NCI-H2107 treated with DMSO at 0.1 percent for 48 hours (cell line): ENCODE measurements around the gene DRC7.
A peak's percentile ranks its signal among the peaks of the same experiment; 100 is the strongest.

ENCODE experiments used
- DNase-seq: peaks from one replicate; lab custom pipeline; 2025; ENCODE audit not compliant: unreplicated experiment; lab: John Stamatoyannopoulos, UW

DRC7 gene, protein sequence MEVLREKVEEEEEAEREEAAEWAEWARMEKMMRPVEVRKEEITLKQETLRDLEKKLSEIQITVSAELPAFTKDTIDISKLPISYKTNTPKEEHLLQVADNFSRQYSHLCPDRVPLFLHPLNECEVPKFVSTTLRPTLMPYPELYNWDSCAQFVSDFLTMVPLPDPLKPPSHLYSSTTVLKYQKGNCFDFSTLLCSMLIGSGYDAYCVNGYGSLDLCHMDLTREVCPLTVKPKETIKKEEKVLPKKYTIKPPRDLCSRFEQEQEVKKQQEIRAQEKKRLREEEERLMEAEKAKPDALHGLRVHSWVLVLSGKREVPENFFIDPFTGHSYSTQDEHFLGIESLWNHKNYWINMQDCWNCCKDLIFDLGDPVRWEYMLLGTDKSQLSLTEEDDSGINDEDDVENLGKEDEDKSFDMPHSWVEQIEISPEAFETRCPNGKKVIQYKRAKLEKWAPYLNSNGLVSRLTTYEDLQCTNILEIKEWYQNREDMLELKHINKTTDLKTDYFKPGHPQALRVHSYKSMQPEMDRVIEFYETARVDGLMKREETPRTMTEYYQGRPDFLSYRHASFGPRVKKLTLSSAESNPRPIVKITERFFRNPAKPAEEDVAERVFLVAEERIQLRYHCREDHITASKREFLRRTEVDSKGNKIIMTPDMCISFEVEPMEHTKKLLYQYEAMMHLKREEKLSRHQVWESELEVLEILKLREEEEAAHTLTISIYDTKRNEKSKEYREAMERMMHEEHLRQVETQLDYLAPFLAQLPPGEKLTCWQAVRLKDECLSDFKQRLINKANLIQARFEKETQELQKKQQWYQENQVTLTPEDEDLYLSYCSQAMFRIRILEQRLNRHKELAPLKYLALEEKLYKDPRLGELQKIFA

DNA sequence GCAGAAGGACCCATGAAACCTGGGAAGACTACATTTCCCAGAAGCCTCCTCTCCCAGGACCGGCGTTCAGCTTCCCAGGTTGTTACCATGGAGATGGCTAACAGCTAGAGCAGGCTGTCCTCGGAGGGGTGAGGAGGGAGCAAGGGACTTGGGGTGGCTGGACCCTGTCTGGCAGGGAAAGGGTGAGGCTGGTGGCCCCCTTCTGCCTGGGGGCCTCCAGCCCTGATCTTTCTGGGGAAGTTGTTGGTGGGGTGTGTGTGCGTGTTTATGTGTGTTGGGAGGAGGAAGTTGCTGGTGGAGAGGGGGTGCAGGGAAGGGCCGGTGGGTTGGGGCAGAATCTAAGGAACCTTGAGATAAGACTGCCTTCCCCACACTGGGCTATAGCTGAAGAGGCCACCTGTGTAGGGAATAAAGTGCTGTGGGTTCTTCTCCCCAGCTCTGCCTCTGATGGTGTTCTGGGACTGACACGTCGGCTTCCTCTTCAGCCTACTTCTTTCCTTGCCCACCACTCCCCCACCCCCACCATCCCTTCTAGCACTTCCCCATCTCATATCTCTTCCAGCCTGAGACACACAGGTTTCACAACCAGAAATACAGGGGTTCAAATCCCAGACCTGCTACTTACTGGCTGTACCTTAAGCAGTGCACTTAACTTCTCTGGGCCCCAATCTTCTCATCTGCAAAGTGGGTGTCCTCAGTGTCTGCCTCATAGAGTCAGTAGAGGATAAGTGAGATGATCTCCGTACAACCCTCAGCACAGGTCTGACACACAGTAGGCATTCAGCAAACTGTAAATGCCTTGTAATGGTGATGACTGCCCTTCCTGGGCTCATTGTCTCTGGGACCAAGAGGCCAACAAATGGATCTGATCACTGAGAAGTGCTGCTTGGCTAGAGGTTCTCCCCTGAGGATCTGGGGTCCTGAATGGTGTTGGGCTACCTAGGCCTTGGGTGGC lies at the start of gene DRC7:
DRC7 (plus strand) TSS at position 82 of the 955 bp plus-strand sequence. CDS start 3,144 bp downstream, outside the sequence.
- no peak for DNase-seq

- DNase-seq = no peak
These were observed 49.4 kb upstream of the DRC7 start for GRCh38 chr16:57645169-57645568.

- DNase-seq = no peak
These were observed 48.8 kb upstream of the DRC7 start for GRCh38 chr16:57645691-57646387.

GRCh38 chr16:57646388-57647039 lies 48.1 kb upstream of the DRC7 start:
- no peak for DNase-seq

DNA sequence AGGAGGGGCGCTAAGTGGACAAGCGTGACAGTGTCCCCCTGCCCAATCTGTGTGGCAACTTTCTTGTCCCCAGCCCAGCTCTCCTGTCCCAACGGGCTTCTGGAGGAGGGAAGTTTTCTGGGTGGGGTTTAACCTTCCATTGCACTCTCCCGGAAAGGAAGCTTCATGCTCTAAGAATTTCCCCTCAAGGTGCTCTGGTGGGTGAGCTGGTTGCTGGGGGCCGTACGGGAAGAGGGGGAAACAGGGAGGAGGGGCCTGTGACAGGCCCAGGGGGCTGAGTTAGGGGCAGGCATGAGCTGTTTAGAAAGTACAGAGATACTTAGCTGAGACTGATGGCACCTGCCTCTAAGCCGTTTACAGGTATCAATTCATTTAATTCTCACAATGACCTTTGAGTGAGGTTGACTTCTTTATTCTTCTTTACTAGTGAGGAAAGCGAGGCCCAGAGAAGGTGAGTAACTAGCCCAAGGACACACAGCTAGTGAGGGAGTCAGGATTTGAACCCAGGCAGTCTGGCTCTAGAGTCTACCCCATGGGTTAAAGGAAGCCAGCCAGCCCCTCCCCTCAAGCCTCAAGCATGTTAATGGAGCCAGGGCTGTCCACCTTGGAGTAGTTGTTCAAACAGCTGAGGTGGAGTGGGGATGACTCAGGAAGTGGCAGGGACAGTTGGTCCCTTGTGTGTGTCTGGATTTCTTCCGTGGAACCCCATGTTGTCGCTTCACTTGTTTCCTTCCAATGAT lies 47.3 kb upstream of the DRC7 start:
- DNase-seq = no peak

- DNase-seq = no peak
These were observed 46.5 kb upstream of the DRC7 start for GRCh38 chr16:57648125-57648524.

- peak; percentile 64 for DNase-seq
These were observed 45.8 kb upstream of the DRC7 start for GRCh38 chr16:57648581-57649442.

DNA sequence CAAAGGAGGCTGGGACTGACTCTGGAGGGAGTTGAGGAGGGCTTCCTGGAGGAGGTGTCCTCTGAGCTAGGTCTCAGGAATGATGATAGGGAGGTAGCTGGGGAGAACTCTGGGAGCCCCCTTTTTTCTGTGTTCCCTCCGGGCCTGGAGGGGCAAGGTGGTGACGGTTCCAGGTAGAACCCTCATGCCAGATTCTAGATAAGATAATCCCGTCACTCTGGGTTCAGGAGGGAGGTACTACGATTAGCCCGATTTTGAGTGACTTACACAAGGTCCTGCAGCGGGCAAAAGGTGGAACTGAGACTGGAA lies 45.2 kb upstream of the DRC7 start:
- DNase-seq = no peak

DNA sequence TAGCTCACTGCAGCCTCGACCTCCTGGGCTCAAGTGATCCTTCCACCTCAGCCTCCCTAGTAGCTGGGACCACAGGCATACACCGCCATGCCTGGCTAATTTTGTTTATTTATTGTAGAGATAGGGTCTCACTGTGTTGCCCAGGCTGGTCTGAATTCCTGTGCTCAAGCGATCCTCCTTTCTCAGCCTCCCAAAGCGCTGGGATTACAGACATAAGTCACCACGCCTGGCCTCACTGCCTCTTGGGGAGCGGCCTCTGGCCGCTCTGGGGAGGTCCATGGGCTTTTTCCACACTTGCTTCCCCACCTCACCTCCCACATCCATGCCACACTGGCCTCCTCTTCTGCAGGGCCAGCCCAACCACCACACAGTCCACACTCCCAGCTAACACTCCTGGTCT lies 44.8 kb upstream of the DRC7 start:
- no peak for DNase-seq

DNA sequence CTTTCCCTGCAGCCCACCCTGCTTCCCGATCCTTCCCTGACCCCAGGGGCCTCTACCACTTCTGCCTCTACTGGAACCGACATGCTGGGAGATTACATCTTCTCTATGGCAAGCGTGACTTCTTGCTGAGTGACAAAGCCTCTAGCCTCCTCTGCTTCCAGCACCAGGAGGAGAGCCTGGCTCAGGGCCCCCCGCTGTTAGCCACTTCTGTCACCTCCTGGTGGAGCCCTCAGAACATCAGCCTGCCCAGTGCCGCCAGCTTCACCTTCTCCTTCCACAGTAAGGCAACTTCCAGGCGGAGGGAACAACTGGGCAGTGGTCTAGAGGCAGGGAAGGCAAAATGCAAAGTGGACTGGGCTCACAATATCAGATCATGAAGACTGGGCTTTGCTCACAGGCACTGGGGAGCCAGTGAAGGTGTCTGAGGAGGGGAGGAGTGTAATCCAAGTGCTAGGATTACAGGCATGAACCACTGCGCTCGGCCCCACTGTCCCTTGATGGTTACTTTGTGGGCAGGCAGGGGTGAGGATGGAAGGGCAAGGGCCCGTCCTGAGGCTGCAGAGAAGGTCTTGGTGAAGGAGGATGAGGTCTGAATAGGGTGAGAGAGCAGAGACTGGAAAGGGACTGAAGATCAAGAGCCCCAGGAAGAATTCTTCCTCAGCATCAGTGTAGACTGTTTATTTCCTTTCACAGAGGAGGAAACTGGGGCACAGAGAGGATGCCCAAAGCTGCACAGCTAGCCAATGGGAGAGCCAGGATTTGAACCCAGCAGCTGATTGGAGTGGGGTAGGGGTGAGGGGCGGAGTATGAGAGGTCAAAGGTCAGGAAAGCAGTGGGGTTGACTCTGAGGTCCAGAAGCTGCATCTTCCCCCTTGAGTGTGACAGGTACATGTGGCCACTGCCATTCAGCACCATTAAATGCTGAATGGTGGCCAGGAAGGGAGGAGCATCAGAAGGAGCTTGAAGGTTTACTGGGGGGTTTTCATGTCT lies 43.0 kb upstream of the DRC7 start:
- no peak for DNase-seq

DNA sequence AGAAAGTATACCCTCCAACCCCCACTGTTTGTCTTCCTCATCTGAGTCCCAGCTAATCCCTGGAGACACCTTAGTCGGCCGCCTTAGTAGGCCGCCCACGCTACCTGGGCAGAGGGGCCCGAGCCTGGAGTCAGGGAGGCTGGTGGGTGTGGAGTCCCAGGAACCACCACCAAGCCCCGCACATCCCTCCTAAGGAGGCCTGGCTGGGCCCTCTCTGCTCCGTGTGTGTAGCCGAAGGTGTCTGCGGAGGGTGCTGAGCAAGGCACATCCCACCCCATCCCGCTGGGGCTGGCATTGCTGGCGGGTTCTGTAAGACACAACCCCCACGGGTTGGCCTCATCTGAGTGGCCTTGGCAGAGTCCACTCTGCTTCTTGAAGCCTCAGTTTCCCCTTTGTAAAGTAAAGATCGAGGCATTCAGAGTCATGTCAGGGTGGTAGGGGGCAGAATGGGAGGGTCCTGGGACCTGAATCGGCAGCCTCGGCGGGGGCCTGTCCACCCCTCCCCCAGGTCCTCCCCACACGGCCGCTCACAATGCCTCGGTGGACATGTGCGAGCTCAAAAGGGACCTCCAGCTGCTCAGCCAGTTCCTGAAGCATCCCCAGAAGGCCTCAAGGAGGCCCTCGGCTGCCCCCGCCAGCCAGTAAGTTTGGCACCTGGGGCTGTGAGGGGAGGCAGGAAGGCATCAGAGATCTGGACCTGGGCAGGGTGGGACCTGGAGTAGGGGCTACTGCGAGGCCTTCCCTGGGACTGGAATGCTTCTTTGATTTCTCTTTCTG lies 41.7 kb upstream of the DRC7 start:
- DNase-seq = no peak

- no peak for DNase-seq
These were observed 40.7 kb upstream of the DRC7 start for GRCh38 chr16:57653936-57654335.

DNA sequence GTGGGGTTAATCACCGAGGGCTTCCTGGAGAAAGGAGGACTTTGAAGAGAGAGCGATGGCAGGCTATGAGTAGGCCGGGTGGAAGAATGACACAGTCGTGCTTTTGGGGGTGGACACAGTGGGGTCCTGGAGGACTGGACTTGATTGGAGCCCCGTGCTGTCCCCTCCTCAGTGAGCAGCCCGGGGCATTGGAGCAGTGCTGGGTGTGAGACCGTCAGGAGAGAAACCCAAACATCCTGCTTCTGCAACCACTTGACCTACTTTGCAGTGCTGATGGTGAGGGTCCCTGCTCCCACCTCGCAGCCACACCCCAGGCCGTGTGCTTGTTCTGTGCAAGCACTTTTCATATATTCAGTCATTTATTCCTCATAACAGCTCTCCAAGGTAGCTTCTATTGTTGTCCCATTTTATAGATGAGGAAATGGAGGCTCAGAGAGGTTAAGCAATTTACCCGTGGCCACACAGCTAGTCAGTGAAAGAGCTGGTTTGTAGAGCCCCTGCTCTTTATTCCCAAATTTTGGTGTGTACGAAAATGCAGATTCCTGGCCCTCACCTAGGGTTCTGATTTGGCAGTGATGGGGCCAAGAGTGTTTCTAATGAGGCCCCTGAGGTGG lies 38.2 kb upstream of the DRC7 start:
- DNase-seq = no peak

- DNase-seq = no peak
These were observed 37.4 kb upstream of the DRC7 start for GRCh38 chr16:57657228-57657627.

DNA sequence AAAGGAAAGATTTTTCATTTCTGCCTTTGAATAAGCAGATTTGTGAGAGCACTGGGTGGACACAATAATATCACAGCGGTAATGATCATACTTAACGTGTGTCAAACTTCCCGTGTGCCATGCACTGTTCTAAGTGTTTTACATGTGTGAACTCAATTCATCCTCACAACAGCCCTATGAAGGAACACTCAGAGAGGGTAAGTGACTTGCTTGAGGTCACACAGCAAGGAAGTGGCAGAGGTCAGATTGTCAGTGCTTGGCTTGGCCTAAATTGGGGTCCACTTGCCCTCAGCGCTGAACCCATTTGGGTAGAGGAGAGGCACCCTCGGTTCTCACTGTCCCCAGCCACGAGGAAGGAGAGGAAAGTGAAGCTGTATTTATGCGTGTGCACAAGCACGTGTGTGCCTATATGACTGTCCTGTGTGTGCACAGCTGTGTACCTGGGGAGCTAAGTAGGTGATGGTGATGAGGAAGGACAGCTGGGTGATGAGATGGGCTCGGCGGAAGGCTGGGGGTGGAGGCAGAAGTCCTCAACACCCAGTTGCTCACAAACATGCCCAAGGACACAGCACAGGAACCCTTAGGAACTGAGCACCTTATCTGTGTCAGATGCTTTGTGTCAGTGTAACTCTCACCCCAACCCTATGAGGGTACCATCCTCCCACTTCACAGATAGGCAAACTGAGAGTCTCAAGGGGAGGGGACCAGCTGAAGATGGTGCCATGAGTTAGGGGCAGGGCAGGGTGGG lies 36.3 kb upstream of the DRC7 start:
- no peak for DNase-seq
